ENCODE measurements around the gene TRIM66.

- TF ChIP-seq SIN3A (IDR thresholded peaks at IDR 0.05; ENCODE audit: borderline replicate concordance, insufficient read depth, low read length) = no peak
- TF ChIP-seq POLR2AphosphoS5 (IDR thresholded peaks at IDR 0.05; ENCODE audit: low read depth, low read length) = no peak
Observed at GRCh38 chr11:8586184-8586583, 96.3 kb downstream of the TRIM66 start.
